ENCODE data around the gene POMP.

- TF ChIP-seq, protein P1, sequence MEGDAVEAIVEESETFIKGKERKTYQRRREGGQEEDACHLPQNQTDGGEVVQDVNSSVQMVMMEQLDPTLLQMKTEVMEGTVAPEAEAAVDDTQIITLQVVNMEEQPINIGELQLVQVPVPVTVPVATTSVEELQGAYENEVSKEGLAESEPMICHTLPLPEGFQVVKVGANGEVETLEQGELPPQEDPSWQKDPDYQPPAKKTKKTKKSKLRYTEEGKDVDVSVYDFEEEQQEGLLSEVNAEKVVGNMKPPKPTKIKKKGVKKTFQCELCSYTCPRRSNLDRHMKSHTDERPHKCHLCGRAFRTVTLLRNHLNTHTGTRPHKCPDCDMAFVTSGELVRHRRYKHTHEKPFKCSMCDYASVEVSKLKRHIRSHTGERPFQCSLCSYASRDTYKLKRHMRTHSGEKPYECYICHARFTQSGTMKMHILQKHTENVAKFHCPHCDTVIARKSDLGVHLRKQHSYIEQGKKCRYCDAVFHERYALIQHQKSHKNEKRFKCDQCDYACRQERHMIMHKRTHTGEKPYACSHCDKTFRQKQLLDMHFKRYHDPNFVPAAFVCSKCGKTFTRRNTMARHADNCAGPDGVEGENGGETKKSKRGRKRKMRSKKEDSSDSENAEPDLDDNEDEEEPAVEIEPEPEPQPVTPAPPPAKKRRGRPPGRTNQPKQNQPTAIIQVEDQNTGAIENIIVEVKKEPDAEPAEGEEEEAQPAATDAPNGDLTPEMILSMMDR (IDR thresholded peaks at IDR 0.05) = no peak
- no peak for TF ChIP-seq POLR2A (IDR thresholded peaks at IDR 0.05)
These were observed 463 bp upstream of the POMP start for GRCh38 chr13:28658539-28658795.

All from adrenal gland (tissue), 5 donors.